Mononuclear cell (primary cell): ENCODE measurements around the gene KRR1. TPM values are rescaled to one million over a fixed set of nuclear protein-coding genes. Genes with fewer than 3 reads are reported as not detected.
A peak's percentile ranks its signal among the peaks of the same experiment; 100 is the strongest.
"Not testable (repeated sequence)": the region's sequence is repeated elsewhere in the genome, so short reads cannot be mapped to it uniquely, and the experiment has no call there.

ENCODE experiments used
- H3K27me3 ChIP-seq: 2 replicates; pipeline ENCODE4 v1.6.0; 2011; ENCODE audit warnings: low read length, control low read depth; ENCODE audit not compliant: insufficient read depth
- H3K4me1 ChIP-seq: 2 replicates; pipeline ENCODE4 v1.5.1; 2011; ENCODE audit warnings: mild to moderate bottlenecking, low read length, control low read depth; ENCODE audit not compliant: insufficient read depth
- H3K4me3 ChIP-seq: 2 replicates; pipeline ENCODE4 v1.5.1; 2011; ENCODE audit warnings: mild to moderate bottlenecking, low read length, moderate library complexity
- H3K9me3 ChIP-seq: 2 replicates; pipeline ENCODE4 v1.5.1; 2011; ENCODE audit warnings: low read depth, mild to moderate bottlenecking, control low read depth, low read length
- total RNA-seq: library from RNA; depleted of rRNA; stranded (reverse); fragments of >200 nt; gene quantifications from one replicate; pipeline ENCODE4 v1.2.3, GENCODE V29; 2012

KRR1 gene
- total RNA-seq, 1 donor, result 141 TPM

GRCh38 chr12:75491169-75491568 is 20.2 kb downstream of the KRR1 start:
- H3K4me3 ChIP-seq, result no peak overlapping the region
- peaks cover 41% of the 10 kb centered on the region for H3K4me1 ChIP-seq
- no peaks in the 10 kb centered on the region for H3K27me3 ChIP-seq
- no peaks in the 10 kb centered on the region for H3K9me3 ChIP-seq

- H3K4me3 ChIP-seq, result no peak overlapping the region
- no peaks in the 10 kb centered on the region for H3K9me3 ChIP-seq
- peaks cover 47% of the 10 kb centered on the region for H3K4me1 ChIP-seq
These were observed 21.7 kb downstream of the KRR1 start for GRCh38 chr12:75489613-75490210.

GRCh38 chr12:75489187-75489586 is 22.2 kb downstream of the KRR1 start:
- Histone ChIP-seq H3K4me1 (peaks cover 52% of the 10 kb centered on the region), H3K27me3 (no peaks in the 10 kb centered on the region), H3K4me3 (no peak overlapping the region), H3K9me3 (no peaks in the 10 kb centered on the region)

More at GRCh38 chr12:75489613-75490210, 21.7 kb downstream of the KRR1 start:
- no peaks in the 10 kb centered on the region for H3K27me3 ChIP-seq

DNA sequence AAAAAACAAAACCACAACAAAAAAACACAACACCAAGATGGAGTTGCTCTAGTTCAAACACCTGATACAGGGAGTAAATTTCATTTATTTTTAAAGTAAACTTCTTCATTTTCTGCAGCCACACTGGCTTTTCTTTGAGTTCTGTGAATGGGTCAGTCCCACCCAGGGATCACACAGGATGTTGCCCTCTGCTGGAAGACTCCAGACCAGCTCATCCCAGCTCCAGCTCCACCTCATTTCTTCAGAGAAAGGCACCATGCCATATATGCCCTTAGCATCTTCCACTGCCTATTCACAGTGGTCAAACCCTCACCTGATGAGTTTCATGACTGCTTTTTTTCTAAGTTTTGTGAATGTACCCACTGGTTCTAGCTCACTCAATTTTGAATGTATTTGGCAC is 22.9 kb downstream of the KRR1 start:
- H3K27me3 ChIP-seq, result no peaks in the 10 kb centered on the region
- peaks cover 59% of the 10 kb centered on the region for H3K4me1 ChIP-seq
- H3K4me3 ChIP-seq, result no peak overlapping the region
- H3K9me3 ChIP-seq, result no peaks in the 10 kb centered on the region

- H3K9me3 ChIP-seq, result no peaks in the 10 kb centered on the region
- no peaks in the 10 kb centered on the region for H3K27me3 ChIP-seq
- peaks cover 61% of the 10 kb centered on the region for H3K4me1 ChIP-seq
- H3K4me3 ChIP-seq, result no peak overlapping the region
These were observed 24.1 kb downstream of the KRR1 start for GRCh38 chr12:75487308-75487707.

GRCh38 chr12:75484450-75484849 is 27.0 kb downstream of the KRR1 start:
- H3K27me3 ChIP-seq, H3K9me3 ChIP-seq: not testable (repeated sequence)
- peak overlapping the region; percentile 3 for H3K4me3 ChIP-seq
- peaks cover 68% of the 10 kb centered on the region for H3K4me1 ChIP-seq

DNA sequence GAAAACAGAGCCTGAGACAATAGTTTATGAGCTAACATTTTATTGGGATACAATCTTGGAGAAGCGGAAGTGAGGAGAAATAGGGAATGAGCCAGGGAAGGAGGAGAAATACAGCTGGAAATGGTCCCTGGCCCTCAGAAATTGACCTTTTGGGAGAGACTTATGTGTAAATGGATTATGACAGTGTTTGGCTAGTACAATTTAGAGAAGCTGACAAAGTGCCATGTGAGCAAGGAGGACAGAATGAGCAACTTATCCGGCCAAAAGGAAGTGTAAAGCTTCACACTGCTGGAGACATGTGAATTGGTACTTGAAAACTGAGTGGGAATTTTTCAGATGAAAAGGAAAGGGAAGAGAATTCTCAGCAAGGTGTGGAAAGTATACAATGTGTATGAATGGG is 28.0 kb downstream of the KRR1 start:
- no peaks in the 10 kb centered on the region for H3K9me3 ChIP-seq
- peak overlapping the region; percentile 64 for H3K4me3 ChIP-seq
- H3K4me1 ChIP-seq, result peaks cover 69% of the 10 kb centered on the region
- no peaks in the 10 kb centered on the region for H3K27me3 ChIP-seq

DNA sequence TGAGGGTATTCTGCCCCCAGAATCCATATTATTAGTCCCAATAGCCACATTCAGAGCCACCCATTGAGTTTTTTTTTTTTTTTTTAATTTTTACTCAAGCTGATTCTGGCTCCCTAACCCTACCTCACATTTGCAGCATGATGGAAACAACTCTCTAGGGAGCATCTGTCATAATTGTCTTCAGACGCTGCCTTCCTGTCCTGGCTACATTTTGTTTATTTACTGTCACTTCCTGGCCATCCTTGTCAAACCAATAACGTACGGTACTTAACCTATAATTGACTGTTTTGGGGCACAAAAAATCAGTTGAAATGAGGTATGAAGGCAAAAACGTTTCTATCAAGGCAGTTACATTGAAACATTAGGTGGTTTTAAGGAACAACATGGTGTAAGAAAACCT is 28.8 kb downstream of the KRR1 start:
- Histone ChIP-seq H3K4me1 (peaks cover 68% of the 10 kb centered on the region), H3K4me3 (peak overlapping the region; percentile 64), H3K9me3 (no peaks in the 10 kb centered on the region), H3K27me3 (no peaks in the 10 kb centered on the region)

- H3K4me3 ChIP-seq, result peak overlapping the region; percentile 64
- no peaks in the 10 kb centered on the region for H3K9me3 ChIP-seq
- H3K27me3 ChIP-seq, result no peaks in the 10 kb centered on the region
- peaks cover 69% of the 10 kb centered on the region for H3K4me1 ChIP-seq
These were observed 29.6 kb downstream of the KRR1 start for GRCh38 chr12:75481774-75482173.

DNA sequence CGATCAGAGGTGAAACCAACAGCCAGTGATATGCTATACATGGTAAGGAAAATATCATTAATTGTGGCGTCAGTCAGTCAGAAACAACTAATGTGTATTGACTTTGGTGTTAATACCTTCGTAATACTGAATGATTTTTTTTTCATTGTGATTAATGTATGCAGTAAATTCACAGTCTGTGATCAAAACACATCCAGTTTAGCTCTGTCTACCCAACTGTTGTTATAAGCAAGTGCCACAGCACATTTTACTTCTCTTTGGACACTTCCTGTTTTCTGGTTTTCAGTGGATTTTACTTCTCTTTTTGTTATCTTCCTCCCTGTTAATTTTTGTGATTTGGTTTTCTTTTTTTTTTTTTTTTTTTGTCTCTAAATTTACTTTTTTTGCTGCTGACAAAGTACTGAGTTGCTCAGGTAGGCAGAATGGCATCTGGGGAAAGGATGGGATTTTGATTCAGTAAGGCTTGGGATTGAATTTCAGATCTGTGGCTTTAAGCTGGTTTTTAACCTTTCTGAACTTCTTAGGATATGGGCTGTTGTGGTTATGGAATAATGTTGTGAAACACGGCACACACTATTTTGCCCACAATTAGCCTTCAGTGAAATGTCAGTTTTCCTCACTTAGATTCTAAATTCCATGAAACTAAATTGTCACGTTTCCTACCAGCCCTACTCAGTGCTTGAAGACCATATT is 30.2 kb downstream of the KRR1 start:
- Histone ChIP-seq H3K4me1 (peaks cover 69% of the 10 kb centered on the region), H3K4me3 (peak overlapping the region; percentile 64), H3K9me3 (no peaks in the 10 kb centered on the region), H3K27me3 (no peaks in the 10 kb centered on the region)

DNA sequence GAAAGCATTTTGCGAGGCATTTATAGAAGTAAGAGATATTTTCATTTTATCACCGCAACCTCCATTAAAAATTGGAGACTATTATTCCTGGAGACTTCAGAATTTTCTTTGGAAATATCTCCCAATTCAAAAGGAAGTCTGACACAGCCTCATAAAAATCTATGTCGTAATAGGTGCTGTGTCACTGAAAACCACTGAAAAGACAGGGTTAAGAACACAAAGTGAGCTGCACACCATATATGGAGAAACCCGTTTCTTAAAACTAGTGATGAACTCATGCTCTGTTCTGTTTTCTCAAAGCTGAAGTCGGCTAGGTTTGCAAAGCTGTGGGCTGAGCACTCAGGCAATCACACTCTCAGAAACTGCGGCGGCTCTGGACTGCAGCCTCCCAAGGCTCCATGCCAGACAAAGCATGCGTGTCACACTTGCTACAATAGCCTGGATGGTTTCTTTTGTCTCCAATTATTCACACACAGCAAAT is 30.9 kb downstream of the KRR1 start, which contains the start of gene GLIPR1:
GLIPR1 (plus strand) TSS at position 287 of the 481 bp plus-strand sequence; CDS start at position 413, 126 bp downstream.
- Histone ChIP-seq H3K9me3 (no peaks in the 10 kb centered on the region), H3K27me3 (no peaks in the 10 kb centered on the region), H3K4me1 (peaks cover 64% of the 10 kb centered on the region), H3K4me3 (peak within 1 kb of the TSS; percentile 64)

GRCh38 chr12:75479963-75480461 is 31.4 kb downstream of the KRR1 start:
- Histone ChIP-seq H3K9me3 (no peaks in the 10 kb centered on the region), H3K27me3 (no peaks in the 10 kb centered on the region), H3K4me1 (peaks cover 64% of the 10 kb centered on the region), H3K4me3 (peak overlapping the region; percentile 64)

DNA sequence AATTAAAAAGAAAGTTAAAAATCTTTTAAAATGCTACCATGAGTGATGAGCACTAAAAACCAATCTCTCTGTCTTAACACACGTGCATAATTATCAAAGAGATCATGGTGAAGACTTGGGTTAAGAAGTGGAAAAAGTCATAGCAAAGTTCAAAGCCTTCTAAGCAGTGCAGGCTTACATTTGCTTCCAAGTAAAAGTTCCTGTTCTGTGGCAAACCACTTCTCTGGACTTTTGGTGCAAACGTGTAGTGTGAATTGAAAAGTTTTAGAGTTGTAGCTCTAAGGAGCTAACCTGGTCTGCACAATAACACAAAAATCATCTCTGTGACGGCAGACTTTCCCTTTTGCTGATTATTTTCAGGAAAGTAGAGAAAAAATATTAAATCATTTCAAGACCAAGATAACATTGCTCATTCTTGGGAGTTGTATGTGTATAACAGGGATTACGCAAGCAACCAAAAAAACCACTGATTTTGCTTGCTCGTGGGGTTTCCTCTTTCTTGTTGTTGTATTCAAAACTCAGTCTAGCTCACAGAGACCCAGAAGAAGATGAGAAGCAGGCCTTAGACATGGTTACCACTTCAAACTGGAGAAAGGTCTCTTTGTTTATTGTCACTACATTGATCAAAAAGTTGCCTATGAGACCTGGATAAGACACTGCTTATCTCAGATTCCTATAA is 33.2 kb downstream of the KRR1 start:
- Histone ChIP-seq H3K9me3 (no peaks in the 10 kb centered on the region), H3K27me3 (no peaks in the 10 kb centered on the region), H3K4me1 (peaks cover 63% of the 10 kb centered on the region), H3K4me3 (no peak overlapping the region)

DNA sequence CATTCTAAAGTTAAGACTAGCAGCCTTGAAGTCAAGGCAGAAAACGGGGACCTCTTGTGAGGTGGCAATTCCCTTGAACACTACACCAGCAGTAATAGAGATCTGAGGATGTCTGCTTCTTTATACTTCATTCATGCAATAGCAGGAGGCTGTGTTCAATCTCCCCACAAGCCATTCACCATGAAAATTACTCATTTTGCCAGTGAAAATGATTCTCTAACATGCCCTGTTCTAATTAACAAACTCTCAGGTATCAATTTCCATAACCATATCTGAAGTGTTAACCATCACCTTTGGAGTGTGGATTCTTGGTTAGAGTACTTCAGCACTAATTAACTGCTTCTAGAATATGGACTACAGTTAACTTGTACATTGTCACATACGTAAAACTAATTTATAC is 34.3 kb downstream of the KRR1 start:
- Histone ChIP-seq H3K4me3 (no peak overlapping the region), H3K4me1 (peaks cover 60% of the 10 kb centered on the region), H3K9me3 (no peaks in the 10 kb centered on the region), H3K27me3 (no peaks in the 10 kb centered on the region)

GRCh38 chr12:75476071-75476470 is 35.3 kb downstream of the KRR1 start:
- Histone ChIP-seq H3K4me1 (peaks cover 66% of the 10 kb centered on the region), H3K9me3 (no peaks in the 10 kb centered on the region), H3K27me3 (no peaks in the 10 kb centered on the region), H3K4me3 (no peak overlapping the region)
